SIG-M5 (cell line): ENCODE measurements around the gene LRRC8B.

Experiments
- DNase-seq: peaks from one replicate; lab custom pipeline; 2025; lab: John Stamatoyannopoulos, UW

The LRRC8B gene

DNA sequence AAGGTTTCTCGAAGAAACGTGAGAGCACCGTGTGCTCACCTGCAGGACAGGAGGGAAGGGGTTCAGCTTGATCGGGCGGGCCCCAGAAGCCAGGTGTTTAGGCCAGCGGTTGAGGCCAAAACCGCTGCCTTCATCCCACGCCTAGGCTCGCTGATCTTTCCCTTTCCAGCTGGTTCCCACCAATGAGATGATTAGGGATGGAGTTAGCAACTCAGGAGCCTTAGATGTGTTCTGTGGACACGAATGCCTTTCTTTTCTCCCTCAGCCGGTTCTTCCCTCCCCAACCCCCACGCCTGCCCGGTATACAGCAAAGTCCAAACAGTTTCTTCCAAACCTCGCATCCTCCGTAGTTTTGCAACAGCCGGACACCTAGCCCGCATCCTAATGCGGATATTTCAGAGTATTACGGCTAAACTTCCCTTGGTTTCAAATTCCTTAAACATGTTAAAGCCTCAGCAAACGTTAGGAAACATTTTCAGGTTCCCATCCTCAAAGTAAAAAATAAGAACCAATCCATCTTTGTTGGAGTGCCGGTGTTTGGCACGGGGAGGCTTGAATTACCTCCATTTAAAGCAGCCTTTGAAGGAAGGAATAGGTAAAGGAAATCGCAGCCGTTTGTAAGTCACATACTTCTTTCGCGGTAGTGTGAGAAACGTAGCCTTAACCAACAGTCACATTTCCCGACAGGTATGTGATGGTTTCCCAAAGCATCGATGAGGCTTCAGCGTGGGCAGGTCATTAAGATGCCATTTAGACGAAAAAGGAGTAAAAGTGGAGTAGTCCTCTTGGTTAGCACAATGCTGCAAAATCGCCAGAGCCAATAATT, 109.4 kb downstream of the LRRC8B start:
- no peak for DNase-seq

DNA sequence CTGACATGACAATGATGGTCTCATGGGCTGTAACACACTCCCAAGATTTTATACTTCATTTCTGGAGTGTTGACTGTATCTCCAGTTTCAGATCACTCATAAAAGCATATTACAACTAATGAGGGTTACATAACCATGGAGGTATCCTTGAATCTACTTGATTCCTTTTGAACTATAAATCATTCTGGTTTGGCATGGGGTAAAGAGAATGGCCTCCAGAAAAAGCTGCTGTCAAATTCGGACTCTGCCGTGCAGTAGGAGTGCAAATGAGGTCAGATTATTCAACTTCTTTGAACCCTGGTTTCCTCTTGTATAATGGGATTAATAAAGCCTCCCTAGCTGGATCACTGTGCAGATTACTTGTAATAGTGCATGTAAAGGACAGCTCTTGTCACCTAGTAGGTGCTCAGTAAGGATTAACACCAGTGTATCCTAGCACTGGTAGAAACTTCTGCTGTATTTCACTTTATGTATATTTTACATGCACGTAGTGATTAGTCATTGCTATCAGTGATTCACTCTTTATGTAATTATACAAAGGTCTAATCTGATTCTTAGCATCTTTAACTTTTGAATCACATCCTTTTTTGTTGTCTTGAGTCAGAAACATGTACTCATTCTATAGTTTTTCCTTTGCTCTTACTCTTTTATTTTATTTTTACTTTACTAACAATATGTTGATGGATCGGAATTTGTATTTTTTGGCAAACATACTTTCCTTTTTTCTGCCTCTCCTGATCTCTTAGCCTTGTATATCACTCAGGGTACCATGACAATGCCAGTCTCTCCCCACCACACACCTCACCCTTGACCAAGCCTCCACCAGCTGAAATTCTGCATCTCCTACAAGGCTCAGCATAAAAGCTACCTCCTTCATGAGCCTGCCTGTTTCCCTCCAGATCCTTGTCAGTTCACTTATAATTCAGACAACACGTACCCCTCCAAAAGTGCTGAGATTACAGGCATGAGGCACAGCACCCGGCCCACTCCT, 111.5 kb downstream of the LRRC8B start:
- DNase-seq: no peak

DNA sequence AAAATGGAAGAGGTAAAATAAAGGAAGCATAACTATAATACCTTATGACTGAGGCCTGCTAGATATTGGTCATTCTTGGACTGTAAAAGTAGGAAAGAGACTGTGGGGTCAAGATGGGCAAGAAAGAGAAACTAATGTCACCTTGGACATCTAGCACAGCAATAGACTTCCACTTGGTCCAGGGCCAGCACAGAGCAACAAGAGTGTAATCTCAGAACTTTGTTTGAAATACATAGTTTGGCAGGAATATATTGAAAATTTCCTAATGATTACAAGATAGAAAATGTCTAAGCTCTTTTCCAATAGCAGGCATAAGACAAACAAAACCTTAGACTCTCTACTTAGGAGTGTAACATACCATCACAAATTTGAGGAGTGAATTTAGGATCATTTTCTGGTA, 112.9 kb downstream of the LRRC8B start:
- no peak for DNase-seq

DNA sequence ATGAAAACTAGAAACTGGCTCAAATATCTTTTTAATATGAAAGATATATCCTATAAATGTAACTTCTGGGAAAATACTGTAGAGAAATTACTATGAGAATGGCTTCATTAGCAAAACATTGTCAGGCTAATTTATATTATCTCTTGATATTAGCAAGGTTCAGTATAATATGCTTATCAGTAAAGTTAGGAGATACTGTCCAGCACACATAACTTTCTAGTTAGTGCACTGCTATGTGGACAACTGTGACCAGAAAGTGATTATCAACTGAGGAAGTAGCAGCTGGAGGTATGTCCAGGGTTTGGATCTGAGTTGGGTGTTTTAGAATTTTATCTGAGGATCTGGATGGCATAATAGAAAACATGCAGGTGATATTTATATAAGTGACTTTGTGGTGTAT, 115.8 kb downstream of the LRRC8B start:
- DNase-seq: no peak

DNA sequence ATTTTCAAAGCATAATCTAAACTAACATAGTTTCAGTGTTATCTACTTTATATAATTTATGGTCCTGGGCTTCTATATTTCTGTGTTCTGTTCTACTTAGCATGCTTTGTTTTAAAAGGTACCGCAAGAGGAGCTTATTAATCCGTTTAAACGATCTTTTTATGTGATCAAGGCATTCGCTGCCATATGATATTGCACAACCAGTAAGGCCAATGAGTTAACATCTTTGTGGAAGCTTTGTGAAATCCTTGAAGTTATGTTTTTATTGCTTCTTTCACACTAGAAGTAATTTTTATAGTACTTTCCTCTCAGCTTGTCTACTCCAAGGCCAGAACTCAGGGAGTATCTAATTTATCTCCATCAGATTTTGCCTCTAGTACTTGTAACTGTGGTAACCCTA, 117.2 kb downstream of the LRRC8B start:
- no peak for DNase-seq

DNA sequence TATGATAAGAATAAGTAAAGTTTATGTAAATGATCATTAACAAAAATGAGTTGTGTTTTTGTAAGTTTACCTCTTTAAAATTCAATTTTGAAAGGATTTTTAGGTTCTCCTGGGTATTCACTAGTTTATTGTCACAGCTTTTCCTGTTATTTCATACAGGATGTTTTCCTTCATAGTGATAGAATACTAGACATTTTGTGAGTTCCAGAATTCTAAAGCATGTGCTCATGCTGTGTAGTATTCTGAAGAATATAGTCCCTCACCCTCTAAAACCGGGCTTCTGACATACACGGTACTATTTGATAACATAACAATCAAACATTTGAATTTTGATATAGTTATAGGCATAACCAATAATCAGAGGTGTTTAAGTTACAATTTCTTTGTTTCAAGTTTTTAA, 118.9 kb downstream of the LRRC8B start:
- DNase-seq: no peak

DNA sequence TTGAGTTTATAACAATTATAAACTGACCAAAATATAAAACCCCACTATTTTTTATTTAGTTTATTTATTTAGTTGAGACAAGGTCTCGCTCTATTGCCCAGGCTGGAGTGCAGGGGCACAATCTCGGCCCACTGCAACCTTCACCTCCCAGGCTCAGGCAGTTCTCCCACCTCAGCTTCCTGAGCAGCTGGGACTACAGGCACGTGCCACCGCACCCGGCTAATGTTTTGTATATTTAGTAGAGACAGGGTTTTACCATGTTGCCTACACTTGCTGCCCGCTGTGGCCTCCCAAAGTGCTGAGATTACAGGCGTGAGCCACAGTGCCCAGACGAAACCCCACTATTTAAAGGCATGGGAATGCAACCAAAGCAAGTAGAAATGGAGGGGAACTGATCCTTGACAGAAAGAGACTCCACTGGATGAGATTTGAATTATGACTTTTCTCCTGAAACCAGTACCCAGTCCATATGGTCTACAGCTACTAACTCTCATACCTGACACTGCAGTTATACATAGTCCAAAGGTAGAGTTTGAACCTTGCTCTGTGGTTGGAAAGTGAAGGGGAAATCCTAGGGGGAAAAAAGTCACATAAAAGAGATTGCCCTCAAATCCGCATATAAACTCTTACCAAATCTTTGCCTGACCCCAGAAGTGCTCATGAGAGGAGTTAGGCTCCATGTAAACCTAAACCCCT, 119.6 kb downstream of the LRRC8B start:
- DNase-seq: no peak

DNA sequence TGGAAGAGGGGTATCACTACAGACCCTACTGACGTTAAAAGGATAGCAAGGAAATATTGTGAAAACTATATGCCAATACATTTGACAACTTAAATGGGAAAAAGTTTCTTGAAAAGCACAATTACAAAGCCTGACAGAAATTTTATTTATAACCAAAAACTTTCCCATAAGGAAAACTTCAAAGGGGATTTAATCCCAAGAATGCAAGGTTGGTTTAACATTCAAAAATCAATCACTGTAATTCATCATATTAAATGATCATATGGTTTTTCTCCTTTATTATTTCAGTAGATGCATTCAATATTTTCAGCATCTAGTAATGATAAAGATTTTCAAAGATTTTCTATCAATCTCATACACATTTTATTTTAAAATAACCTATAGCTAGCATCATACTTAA, 121.6 kb downstream of the LRRC8B start:
- DNase-seq: no peak
